Measurements from ENCODE around the gene HYPK. TPM values are rescaled to one million over a fixed set of nuclear protein-coding genes. Genes with fewer than 3 reads are reported as not detected.
"Not testable (repeated sequence)": the region's sequence is repeated elsewhere in the genome, so short reads cannot be mapped to it uniquely, and the experiment has no call there.

HYPK gene
- total RNA-seq, 1 donor from 2014 or later, result 4.0 TPM

DNA sequence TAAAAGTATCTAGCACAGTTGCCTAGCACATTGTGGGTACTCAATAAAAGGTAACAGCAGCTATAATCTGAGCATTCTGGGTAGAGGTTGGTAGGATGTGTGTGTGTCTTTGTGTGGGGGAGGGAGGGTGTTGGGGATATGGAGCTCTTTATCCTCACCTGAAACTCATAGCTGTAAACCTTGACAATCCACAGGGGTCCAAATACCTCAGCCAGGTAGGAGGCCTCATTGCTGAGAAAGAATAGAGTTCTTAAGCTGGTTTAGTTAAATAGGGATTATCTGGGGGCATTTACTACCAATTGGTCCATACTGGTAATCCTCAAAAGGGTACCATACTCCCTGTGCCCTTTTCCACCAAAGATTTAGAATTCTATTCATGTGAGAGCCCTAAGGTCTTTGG is 4.4 kb upstream of the HYPK start:
- no peak for DNase-seq (ENCODE audit: low read depth)

DNA sequence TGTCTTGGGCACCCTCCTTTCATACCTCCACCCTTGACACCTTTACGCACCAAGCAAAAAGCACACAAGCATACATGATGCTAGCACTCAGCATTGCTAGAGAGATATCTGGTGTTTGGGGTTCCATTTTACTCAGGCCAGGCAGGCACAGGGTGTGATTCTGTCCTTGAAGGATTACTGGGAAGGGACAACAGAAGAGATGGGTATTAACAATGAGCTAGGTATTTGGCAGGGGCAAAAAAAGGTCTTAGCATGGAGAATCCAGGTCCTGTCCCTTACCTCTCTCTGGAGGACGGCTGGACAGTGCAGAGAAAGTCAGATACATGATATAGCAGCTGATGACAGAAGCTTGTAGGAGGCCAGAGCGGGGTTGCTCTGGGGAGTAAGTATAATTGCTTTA is 3.8 kb upstream of the HYPK start:
- DNase-seq (ENCODE audit: low read depth), result no peak

DNA sequence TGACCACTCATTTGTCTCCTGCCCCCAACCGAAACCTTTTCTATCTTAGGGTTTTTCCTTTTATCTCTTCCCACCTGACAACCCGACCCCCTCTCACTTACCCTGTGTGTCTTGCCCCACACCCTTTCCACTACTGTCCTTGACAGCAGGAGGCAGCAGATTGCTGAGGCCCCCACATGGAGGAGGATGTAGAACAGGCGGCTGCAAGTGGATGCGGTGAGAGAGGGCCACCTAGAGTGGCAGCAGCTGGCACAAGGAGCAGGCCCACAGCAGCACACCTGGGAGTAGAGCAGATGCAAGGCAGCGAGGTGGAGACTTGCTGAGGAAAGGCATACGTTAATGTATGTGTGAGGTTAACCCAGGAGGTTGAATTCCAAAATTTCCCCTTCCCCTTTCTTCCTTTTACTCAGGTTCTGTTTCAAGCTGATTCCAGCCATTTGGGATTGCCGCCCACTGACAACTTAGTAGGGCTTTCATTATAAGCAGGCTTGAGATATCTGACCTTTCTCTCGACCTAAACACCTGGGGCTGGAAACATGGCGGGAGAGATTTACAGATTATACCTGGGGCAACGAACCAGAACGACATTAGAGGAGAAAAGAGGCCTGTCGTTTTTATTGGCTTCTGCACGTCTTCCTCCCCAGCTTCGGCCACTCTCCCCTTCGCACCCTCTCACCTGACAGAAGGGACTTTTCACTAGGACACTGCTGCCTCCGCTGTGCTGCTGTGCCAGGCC is 1.0 kb upstream of the HYPK start:
- DNase-seq (ENCODE audit: low read depth), result no peak

- no peak for DNase-seq (ENCODE audit: low read depth)
Measured at GRCh38 chr15:43799945-43800285, 484 bp upstream of the HYPK start, which contains the start of gene SERINC4. TSS of gene SERINC4 (minus strand) at chr15:43800220. CDS start at chr15:43799986, 234 bp downstream.

- not testable (repeated sequence) for DNase-seq (ENCODE audit: low read depth)
Measured at GRCh38 chr15:43802676-43803075, 2.3 kb downstream of the HYPK start.

DNA sequence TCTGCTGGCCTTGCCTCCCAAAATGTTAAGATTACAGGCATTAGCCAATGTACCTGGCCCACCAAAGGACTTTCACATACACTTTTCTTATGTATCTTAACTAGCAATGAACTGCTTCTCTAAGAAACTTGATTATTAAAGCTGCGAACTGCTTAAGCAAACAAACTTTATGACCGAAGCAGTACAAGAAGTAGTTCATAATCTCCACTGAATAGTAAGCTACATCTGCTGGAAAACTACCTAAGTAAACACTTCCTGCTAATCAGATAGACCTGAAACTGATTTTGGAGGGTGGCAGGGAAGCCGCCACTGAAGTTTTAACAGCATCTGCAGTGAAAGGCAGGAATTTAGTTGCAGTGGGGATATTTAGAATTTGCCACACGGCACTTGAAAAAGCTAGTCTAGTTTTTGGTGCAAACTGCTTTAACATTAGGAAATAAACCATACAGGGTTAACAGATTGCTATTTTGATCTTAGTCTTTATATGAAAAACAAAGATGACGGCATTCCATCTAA is 8.1 kb downstream of the HYPK start:
- DNase-seq (ENCODE audit: low read depth), result no peak

DNA sequence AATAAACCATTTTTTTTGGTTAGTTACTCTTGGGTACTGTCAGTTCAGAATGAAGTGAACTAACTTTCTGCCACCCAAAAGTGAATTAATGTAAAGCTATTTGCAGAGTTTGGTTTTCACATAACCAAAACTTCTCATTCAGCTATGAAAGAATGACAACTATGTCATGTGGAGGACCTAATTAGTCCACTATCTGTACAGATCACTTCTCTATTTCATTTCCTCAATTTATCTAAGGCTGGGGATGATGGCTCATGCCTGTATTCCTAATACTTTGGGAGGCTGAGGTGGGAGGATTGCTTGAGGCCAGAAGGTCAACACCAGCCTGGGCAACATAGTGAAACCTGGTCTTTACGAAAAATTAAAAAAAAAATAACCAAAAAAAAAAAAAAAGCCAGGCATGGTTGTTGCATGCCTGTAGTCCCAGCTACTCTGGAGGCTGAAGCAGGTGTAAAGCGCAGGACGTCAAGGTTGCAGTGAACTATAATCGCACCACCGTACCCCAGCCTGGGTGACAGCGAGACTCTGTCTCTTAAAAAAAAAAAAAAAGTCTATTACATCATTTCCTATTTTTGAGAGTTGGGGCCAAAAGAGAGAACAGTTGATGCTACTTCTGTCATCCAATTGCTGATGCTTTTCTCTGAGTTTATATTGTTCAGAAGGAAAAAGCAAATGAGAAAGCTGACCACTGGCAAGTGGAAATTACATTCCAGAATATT is 8.7 kb downstream of the HYPK start:
- no peak for DNase-seq (ENCODE audit: low read depth)

DNA sequence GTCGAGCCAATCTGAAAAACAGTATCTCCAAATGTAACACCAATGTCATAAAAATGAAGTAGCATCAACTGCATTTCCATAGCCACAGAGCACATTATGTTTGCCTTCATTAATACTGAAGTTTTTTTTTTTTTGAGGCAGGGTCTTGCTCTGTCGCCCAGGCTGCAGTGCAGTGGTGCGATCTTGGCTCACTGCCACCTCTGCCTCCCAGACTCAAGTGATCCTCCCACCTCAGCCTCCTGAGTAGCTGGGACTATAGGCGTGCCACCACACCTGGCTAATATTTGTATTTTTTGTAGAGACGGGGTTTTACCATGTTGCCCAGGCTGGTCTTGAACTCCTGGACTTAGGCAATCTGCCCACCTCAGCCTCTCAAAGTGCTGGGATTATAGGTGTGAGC is 14.7 kb downstream of the HYPK start:
- not testable (repeated sequence) for DNase-seq (ENCODE audit: low read depth)

DNA sequence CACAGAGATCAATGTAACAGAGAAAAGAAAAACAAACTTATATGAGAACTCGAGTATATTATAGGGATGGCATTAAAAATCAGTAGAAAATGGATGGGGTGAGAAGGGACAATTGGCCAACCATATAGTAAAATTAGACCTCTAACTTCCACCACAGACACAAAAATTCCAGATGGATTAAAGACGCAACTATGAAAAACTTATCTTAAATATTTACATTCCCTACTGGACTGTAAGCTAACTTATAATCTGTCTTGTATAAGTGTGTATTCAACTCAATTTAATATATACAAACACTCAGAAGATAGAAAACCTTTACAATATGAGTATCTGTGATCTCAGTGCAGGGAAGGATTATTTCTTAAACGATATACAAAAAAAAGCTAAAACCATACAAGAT is 21.1 kb downstream of the HYPK start:
- no peak for DNase-seq (ENCODE audit: low read depth)

DNA sequence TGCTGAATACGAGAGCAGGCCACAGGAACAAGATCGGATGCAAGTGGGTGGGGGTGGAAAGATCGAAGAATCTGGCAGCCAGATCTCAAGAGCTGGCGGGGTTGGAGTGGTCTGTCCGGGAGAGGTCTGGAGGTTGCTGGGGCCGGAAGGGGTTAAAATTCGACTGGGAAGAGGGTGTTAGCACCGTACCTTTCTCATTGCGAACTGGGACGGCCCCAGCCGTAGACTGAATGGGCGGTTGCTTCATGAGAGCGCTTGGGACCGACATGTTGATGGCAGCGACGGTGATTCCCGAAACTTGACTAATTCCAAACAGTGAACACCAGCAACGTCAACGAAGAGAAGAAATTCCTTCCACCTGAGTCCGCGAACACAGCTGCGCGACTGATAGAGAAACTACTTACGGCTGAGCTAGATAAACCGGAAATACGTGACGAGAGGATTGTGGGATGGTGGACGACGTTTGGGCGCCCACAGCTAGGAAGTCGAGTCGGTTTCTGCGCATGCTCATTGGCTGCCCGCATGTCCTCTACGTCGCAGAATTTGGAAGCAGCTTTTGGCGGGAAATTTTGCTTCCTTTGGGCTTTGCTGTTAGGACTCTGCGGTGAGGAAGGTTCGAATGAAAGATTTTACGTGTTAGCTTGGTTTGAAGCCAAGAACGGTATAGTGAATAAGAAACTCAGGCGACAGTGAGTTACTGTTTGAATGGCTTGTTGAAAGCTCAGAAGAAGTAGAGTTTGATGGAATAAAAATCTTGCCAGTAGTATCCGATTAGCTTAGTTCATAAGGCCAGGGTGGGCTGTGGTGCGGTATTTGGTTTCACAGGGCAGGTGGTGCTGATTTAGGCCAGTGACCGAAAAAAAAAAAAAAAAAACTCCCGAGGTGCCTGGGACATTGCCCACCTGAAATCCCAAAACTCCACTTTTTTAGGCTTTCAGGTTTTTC is 24.2 kb downstream of the HYPK start, which contains the start of gene MFAP1:
Gene MFAP1, minus strand, starts transcription at position 389 of the 945 bp plus-strand sequence. Its CDS starts 121 bp downstream, at position 268.
- peak; percentile 97 for DNase-seq (ENCODE audit: low read depth)

DNA sequence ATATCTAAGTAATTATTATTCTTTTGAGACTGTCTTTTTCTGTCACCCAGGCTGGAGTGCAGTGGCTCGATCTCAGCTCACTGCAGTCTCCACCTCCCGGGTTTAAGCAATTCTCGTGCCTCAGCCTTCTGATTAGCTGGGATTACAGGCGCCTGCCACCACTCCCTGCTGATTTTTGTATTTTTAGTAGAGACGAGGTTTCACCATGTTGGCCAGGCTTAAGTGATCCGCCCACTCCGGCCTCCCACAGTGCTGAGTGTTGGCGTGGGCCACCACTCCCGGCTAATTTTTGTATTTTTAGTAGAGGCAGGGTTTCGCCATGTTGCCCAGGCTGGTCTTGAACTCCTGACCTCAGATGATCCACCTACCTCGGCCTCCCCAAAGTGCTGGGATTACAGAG is 24.9 kb downstream of the HYPK start:
- DNase-seq (ENCODE audit: low read depth), result not testable (repeated sequence)

DNA sequence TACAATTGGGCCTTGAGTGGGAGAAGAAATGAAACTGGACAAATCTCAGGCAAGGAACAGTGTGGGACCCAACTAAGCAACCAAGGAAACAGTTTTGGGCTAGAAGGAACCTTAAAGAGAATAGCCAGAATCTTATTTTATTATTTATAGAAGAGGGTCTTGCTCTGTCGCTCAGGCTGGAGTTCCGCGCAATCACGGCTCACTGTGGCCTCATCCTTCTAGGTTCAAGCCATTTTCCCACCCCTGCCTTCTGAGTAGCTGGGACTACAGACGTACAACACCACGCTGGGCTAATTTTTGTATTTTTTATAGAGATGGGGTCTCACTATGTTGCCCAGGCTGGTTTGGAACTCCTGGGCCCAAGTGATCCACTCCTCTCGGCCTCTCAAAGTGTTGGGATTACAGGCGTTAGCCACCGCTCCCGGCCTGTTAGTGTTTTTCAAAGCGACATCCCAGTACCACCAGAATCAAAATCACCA is 25.7 kb downstream of the HYPK start:
- DNase-seq (ENCODE audit: low read depth), result no peak

GRCh38 chr15:43826508-43827341 is 26.3 kb downstream of the HYPK start, which contains the start of gene WDR76:
TSS of gene WDR76 (plus strand) at chr15:43827002. CDS start at chr15:43827033, 31 bp downstream.
- peak; percentile 65 for DNase-seq (ENCODE audit: low read depth)

DNA sequence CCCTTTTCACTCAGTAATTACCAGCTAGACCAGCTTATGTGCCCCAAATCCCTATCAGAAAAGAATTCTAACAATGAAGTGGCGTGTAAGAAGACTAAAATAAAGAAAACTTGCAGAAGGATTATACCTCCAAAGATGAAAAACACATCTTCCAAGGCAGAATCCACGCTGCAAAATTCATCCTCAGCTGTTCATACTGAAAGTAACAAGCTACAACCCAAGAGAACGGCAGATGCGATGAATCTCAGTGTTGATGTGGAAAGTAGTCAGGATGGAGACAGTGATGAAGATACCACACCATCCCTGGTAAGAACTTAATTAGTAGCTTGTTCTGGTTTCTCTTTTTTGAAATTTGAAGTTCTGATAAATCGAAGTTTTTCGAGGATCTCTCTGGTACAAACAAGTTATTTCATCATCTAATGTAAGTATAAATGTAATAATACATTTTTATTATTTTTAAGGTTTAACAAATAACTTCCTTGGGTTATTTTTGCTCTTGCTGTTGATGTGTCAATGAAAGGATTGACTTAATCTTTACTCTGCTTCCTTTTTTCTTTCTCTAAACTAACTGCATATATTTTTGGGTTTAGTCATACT is 27.8 kb downstream of the HYPK start:
- DNase-seq (ENCODE audit: low read depth), result no peak

GRCh38 chr15:43829951-43830540 is 29.6 kb downstream of the HYPK start:
- not testable (repeated sequence) for DNase-seq (ENCODE audit: low read depth)

- not testable (repeated sequence) for DNase-seq (ENCODE audit: low read depth)
Measured at GRCh38 chr15:43830691-43831275, 30.4 kb downstream of the HYPK start.

- DNase-seq (ENCODE audit: low read depth), result not testable (repeated sequence)
Measured at GRCh38 chr15:43831519-43832052, 31.2 kb downstream of the HYPK start.

DNA sequence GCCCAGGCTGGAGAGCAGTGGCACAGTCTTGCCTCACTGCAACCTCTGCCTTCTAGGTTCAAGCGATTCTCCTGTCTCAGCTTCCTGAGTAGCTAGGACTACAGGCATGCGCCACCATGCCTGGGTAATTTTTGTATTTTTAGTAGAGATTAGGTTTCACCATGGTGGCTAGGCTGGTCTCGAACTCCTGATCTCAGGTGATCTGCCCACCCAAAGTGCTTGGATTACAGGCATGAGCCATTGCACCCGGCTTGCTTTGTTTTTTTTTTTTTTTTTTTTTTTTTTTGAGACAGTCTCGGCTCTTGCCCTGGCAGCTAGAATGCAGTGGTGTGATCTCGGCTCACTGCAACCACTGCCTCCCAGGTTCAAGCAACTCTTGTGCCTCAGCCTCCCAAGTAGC is 32.1 kb downstream of the HYPK start:
- not testable (repeated sequence) for DNase-seq (ENCODE audit: low read depth)

DNA sequence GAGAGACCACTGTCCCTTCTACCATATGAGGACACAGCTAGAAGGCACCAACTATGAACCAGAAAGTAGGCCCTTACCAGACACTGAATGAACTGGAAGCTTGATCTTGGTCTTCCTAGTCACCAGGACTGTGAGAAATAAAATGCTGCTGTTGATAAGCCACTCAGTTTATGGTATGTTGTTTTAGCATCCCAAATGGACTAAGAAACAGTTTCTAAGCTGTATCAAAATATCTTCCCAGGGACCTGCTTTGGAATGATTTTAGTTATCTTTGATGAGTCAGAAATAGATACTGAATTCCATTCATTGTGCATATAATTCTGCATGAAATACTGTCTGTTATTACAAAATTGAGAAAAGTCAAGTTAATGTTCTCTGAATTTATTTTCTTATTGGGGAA is 45.0 kb downstream of the HYPK start:
- no peak for DNase-seq (ENCODE audit: low read depth)

All from renal cortical epithelial cell (primary cell).